Measurements from ENCODE around the gene MAGI2. TPM values are rescaled to one million over a fixed set of nuclear protein-coding genes. Genes with fewer than 3 reads are reported as not detected.

Gene MAGI2
- polyA plus RNA-seq, 3 donors: 0.03 to 0.11 TPM; not detected in 1

- H2AFZ ChIP-seq (ENCODE audit: insufficient read depth, low read depth, low read length, poor library complexity, severe bottlenecking): no peak overlapping the region
- Mint-ChIP-seq H3K4me3 (no peak overlapping the region), H3K9me3 (peaks cover 0 to 2% (median 0%) of the 10 kb centered on the region in 7 donors), H3K27ac (no peak overlapping the region), H3K4me1 (no peaks in the 10 kb centered on the region), H3K27me3 (ENCODE audit: low read depth in 3 of 3) (no peaks in the 10 kb centered on the region), H3K36me3 (no peaks in the 10 kb centered on the region)
- no peaks in the 10 kb centered on the region for H3K27me3 ChIP-seq (ENCODE audit: control insufficient read depth in 2 of 2, insufficient read depth in 2 of 2, low read length in 2 of 2)
- 100% methylated on average over 2 of the region's 5 CpGs for WGBS (ENCODE audit: insufficient coverage)
- H3K36me3 ChIP-seq (replicated peaks in 1 of 2; ENCODE audit: control insufficient read depth in 1 of 2, insufficient read depth in 2 of 2, low read length in 2 of 2): no peaks in the 10 kb centered on the region
- DNase-seq: no peak
- TF ChIP-seq CTCF (IDR thresholded peaks at IDR 0.05): no peak
- no peak overlapping the region for H3K4me2 ChIP-seq (replicated peaks; ENCODE audit: extremely low read depth, low read length, poor library complexity, severe bottlenecking)
- H3K4me3 ChIP-seq (replicated peaks in 1 of 3; ENCODE audit: low read depth in 2 of 3, low read length in 3 of 3): no peak overlapping the region
- no peak overlapping the region for H3K27ac ChIP-seq (ENCODE audit: low read depth in 1 of 2, low read length in 2 of 2)
- no peaks in the 10 kb centered on the region for H4K20me1 ChIP-seq (ENCODE audit: insufficient read depth, low read length)
- H3K9ac ChIP-seq (ENCODE audit: insufficient read depth, low read length, poor library complexity, severe bottlenecking): no peak overlapping the region
- intact Hi-C loops (cut with micrococcal nuclease): no loop called here
- no peaks in the 10 kb centered on the region for H3K4me1 ChIP-seq (ENCODE audit: control insufficient read depth in 1 of 2, insufficient read depth in 2 of 2, low read length in 2 of 2)
- H3K9me3 ChIP-seq (replicated peaks in 1 of 2; ENCODE audit: control insufficient read depth in 1 of 2, insufficient read depth in 1 of 2, low read length in 2 of 2): no peaks in the 10 kb centered on the region
- H3K79me2 ChIP-seq (ENCODE audit: insufficient read depth, low read length): no peaks in the 10 kb centered on the region
These were observed 77.0 kb downstream of the MAGI2 start for GRCh38 chr7:79376299-79377025.

GRCh38 chr7:79361214-79361613 is 92.3 kb downstream of the MAGI2 start:
- DNase-seq: no peak
- intact Hi-C loops (cut with micrococcal nuclease): no loop called here
- Histone ChIP-seq H3K79me2 (ENCODE audit: insufficient read depth, low read length) (no peaks in the 10 kb centered on the region), H3K4me3 (replicated peaks in 1 of 3; ENCODE audit: low read depth in 2 of 3, low read length in 3 of 3) (no peak overlapping the region), H3K4me1 (ENCODE audit: control insufficient read depth in 1 of 2, insufficient read depth in 2 of 2, low read length in 2 of 2) (no peaks in the 10 kb centered on the region), H3K9ac (ENCODE audit: insufficient read depth, low read length, poor library complexity, severe bottlenecking) (no peak overlapping the region), H3K27ac (ENCODE audit: low read depth in 1 of 2, low read length in 2 of 2) (no peak overlapping the region), H3K4me2 (replicated peaks; ENCODE audit: extremely low read depth, low read length, poor library complexity, severe bottlenecking) (no peak overlapping the region), H2AFZ (ENCODE audit: insufficient read depth, low read depth, low read length, poor library complexity, severe bottlenecking) (no peak overlapping the region), H3K27me3 (ENCODE audit: control insufficient read depth in 2 of 2, insufficient read depth in 2 of 2, low read length in 2 of 2) (no peaks in the 10 kb centered on the region), H3K9me3 (replicated peaks in 1 of 2; ENCODE audit: control insufficient read depth in 1 of 2, insufficient read depth in 1 of 2, low read length in 2 of 2) (peaks cover 0 to 2% of the 10 kb centered on the region in 2 donors), H4K20me1 (ENCODE audit: insufficient read depth, low read length) (no peaks in the 10 kb centered on the region), H3K36me3 (replicated peaks in 1 of 2; ENCODE audit: control insufficient read depth in 1 of 2, insufficient read depth in 2 of 2, low read length in 2 of 2) (no peaks in the 10 kb centered on the region)
- H3K36me3 Mint-ChIP-seq: no peaks in the 10 kb centered on the region
- H3K4me3 Mint-ChIP-seq: no peak overlapping the region
- H3K4me1 Mint-ChIP-seq: no peaks in the 10 kb centered on the region
- no peaks in the 10 kb centered on the region for H3K27me3 Mint-ChIP-seq (ENCODE audit: low read depth in 3 of 3)
- WGBS (ENCODE audit: insufficient coverage): no CpG with 5 or more reads among the region's 2 CpGs
- peaks cover 2 to 7% (median 5%) of the 10 kb centered on the region in 7 donors for H3K9me3 Mint-ChIP-seq
- H3K27ac Mint-ChIP-seq: no peak overlapping the region
- TF ChIP-seq CTCF (IDR thresholded peaks at IDR 0.05): no peak

All from CD14-positive monocyte (primary cell).